ENCODE results near the gene SNAP25. TPM values are rescaled to one million over a fixed set of nuclear protein-coding genes. Genes with fewer than 3 reads are reported as not detected.

The SNAP25 gene
- total RNA-seq, 2 donors from 2014 or later: 2.1 to 10.0 TPM

GRCh38 chr20:10242166-10242565 lies 23.5 kb downstream of the SNAP25 start:
- TF ChIP-seq POLR2AphosphoS5 (IDR thresholded peaks at IDR 0.05) (no peak), CTCF (IDR thresholded peaks at IDR 0.05) (no peak)
- DNase-seq (ENCODE audit: low spot score): no peak
- no peaks in the 10 kb centered on the region for H3K4me1 ChIP-seq (replicated peaks)
- no peaks in the 10 kb centered on the region for H3K27me3 ChIP-seq (replicated peaks; ENCODE audit: insufficient read depth)
- no peaks in the 10 kb centered on the region for H3K36me3 ChIP-seq
- H3K27ac ChIP-seq: no peak overlapping the region
- no peaks in the 10 kb centered on the region for H3K9me3 ChIP-seq
- intact Hi-C loops (cut with DNase I): no loop called here
- 91% methylated on average over 2 of the region's 2 CpGs for WGBS
- no peak overlapping the region for H3K4me3 ChIP-seq

- Histone ChIP-seq H3K4me3 (no peak overlapping the region), H3K36me3 (no peaks in the 10 kb centered on the region), H3K27ac (no peak overlapping the region), H3K9me3 (no peaks in the 10 kb centered on the region), H3K27me3 (replicated peaks; ENCODE audit: insufficient read depth) (no peaks in the 10 kb centered on the region), H3K4me1 (replicated peaks) (no peaks in the 10 kb centered on the region)
- no peak for DNase-seq (ENCODE audit: low spot score)
- intact Hi-C loops (cut with DNase I): no loop called here
- WGBS: 97% methylated on average over 3 of the region's 3 CpGs
- TF ChIP-seq CTCF (IDR thresholded peaks at IDR 0.05): no peak
Measured at GRCh38 chr20:10247440-10247839, 28.8 kb downstream of the SNAP25 start.

GRCh38 chr20:10249048-10249770 lies 30.6 kb downstream of the SNAP25 start:
- Histone ChIP-seq H3K4me1 (replicated peaks) (no peaks in the 10 kb centered on the region), H3K4me3 (no peak overlapping the region), H3K36me3 (no peaks in the 10 kb centered on the region), H3K9me3 (no peaks in the 10 kb centered on the region), H3K27ac (no peak overlapping the region), H3K27me3 (replicated peaks; ENCODE audit: insufficient read depth) (no peaks in the 10 kb centered on the region)
- intact Hi-C loops (cut with DNase I): no loop called here
- DNase-seq (ENCODE audit: low spot score): no peak
- WGBS: 45% methylated on average over 6 of the region's 6 CpGs
- TF ChIP-seq POLR2A (IDR thresholded peaks at IDR 0.05): no peak
- no peak for TF ChIP-seq CTCF (IDR thresholded peaks at IDR 0.05)
- TF ChIP-seq POLR2AphosphoS5 (IDR thresholded peaks at IDR 0.05): no peak

- intact Hi-C loops (cut with DNase I): no loop called here
- no peaks in the 10 kb centered on the region for H3K27me3 ChIP-seq (replicated peaks; ENCODE audit: insufficient read depth)
- no peaks in the 10 kb centered on the region for H3K36me3 ChIP-seq
- TF ChIP-seq POLR2A (IDR thresholded peaks at IDR 0.05): no peak
- TF ChIP-seq POLR2AphosphoS5 (IDR thresholded peaks at IDR 0.05): no peak
- no peak for TF ChIP-seq CTCF (IDR thresholded peaks at IDR 0.05)
- H3K9me3 ChIP-seq: no peaks in the 10 kb centered on the region
- 96% methylated on average over 2 of the region's 2 CpGs for WGBS
- no peaks in the 10 kb centered on the region for H3K4me1 ChIP-seq (replicated peaks)
- DNase-seq (ENCODE audit: low spot score): no peak
- no peak overlapping the region for H3K4me3 ChIP-seq
- no peak overlapping the region for H3K27ac ChIP-seq
Measured at GRCh38 chr20:10249822-10250221, 31.2 kb downstream of the SNAP25 start.

GRCh38 chr20:10250902-10251301 lies 32.3 kb downstream of the SNAP25 start:
- no peaks in the 10 kb centered on the region for H3K36me3 ChIP-seq

More at GRCh38 chr20:10250902-10251301, 32.3 kb downstream of the SNAP25 start:
- no peaks in the 10 kb centered on the region for H3K4me1 ChIP-seq (replicated peaks)
- H3K9me3 ChIP-seq: no peaks in the 10 kb centered on the region
- TF ChIP-seq POLR2AphosphoS5 (IDR thresholded peaks at IDR 0.05): no peak
- TF ChIP-seq CTCF (IDR thresholded peaks at IDR 0.05): no peak
- TF ChIP-seq POLR2A (IDR thresholded peaks at IDR 0.05): no peak
- WGBS: 72% methylated on average over 5 of the region's 5 CpGs
- H3K4me3 ChIP-seq: no peak overlapping the region
- H3K27ac ChIP-seq: no peak overlapping the region
- H3K27me3 ChIP-seq (replicated peaks; ENCODE audit: insufficient read depth): no peaks in the 10 kb centered on the region
- intact Hi-C loops (cut with DNase I): no loop called here
- no peak for DNase-seq (ENCODE audit: low spot score)
